GM23338 (cell line): Measurements from ENCODE around the gene SGCD. TPM values are rescaled to one million over a fixed set of nuclear protein-coding genes. Genes with fewer than 3 reads are reported as not detected.

Source experiments
- ATAC-seq: fragments of 200-7000 bp; cut with Tn5 transposase; 3 replicates; pipeline ENCODE4 v1.9.1; 2020
- DNase-seq: peaks from one replicate; pipeline ENCODE4 v3.0.0-alpha.2; 2015; ENCODE audit warnings: low spot score
- H2AFZ ChIP-seq: fragments of 200-600 bp; sonication (generic); 2 replicates; pipeline ENCODE4 v1.8.0; 2016; ENCODE audit warnings: antibody characterized with exemption, mild to moderate bottlenecking, moderate library complexity
- H3F3A ChIP-seq: fragments of 200-600 bp; sonication (generic); replicated peaks from 2 replicates; pipeline ENCODE4 v1.8.0; 2017; ENCODE audit warnings: antibody characterized with exemption, mixed run types, low read depth
- H3K27ac ChIP-seq: fragments of 200-600 bp; sonication (generic); 2 replicates; pipeline ENCODE4 v1.6.1; 2016; ENCODE audit warnings: low read depth
- H3K27me3 ChIP-seq: fragments of 200-600 bp; sonication (generic); 2 replicates; pipeline ENCODE4 v1.8.0; 2016; ENCODE audit warnings: mild to moderate bottlenecking, mixed run types, moderate library complexity; ENCODE audit not compliant: insufficient read depth
- H3K36me3 ChIP-seq: fragments of 200-600 bp; sonication (generic); 2 replicates; pipeline ENCODE4 v1.8.0; 2016; ENCODE audit warnings: mild to moderate bottlenecking; ENCODE audit not compliant: insufficient read depth
- H3K4me1 ChIP-seq: fragments of 200-600 bp; sonication (generic); 2 replicates; pipeline ENCODE4 v1.8.0; 2016; ENCODE audit warnings: mild to moderate bottlenecking, moderate library complexity; ENCODE audit not compliant: insufficient read depth
- H3K4me2 ChIP-seq: fragments of 200-600 bp; sonication (generic); 2 replicates; pipeline ENCODE4 v1.7.1; 2017; ENCODE audit warnings: mixed run types
- H3K4me3 ChIP-seq: fragments of 200-600 bp; sonication (generic); 2 replicates; pipeline ENCODE4 v1.6.1; 2016; ENCODE audit warnings: mixed run types
- H3K79me2 ChIP-seq: fragments of 200-600 bp; sonication (generic); replicated peaks from 2 replicates; pipeline ENCODE4 v1.8.0; 2017; ENCODE audit warnings: mild to moderate bottlenecking; ENCODE audit not compliant: insufficient read depth
- H3K9me2 ChIP-seq: fragments of 200-600 bp; sonication (generic); 2 replicates; pipeline ENCODE4 v1.8.0; 2017; ENCODE audit not compliant: insufficient read depth
- H4K20me1 ChIP-seq: fragments of 200-600 bp; sonication (generic); replicated peaks from 2 replicates; pipeline ENCODE4 v1.8.0; 2017; ENCODE audit warnings: mild to moderate bottlenecking; ENCODE audit not compliant: insufficient read depth
- H3K27ac Mint-ChIP-seq: 2 replicates; pipeline ENCODE4 v1.8.0; 2020; ENCODE audit warnings: inconsistent platforms, mild to moderate bottlenecking, moderate library complexity, mixed read lengths
- H3K27me3 Mint-ChIP-seq: 3 replicates; pipeline ENCODE4 v1.8.0; 2022; ENCODE audit warnings: low read depth, mild to moderate bottlenecking, moderate library complexity, mixed read lengths, inconsistent platforms; ENCODE audit not compliant: insufficient read depth, poor library complexity
- H3K36me3 Mint-ChIP-seq: 3 replicates; pipeline ENCODE4 v1.8.0; 2021; ENCODE audit warnings: low read depth, mild to moderate bottlenecking, inconsistent platforms, moderate library complexity, mixed read lengths
- H3K4me1 Mint-ChIP-seq: 3 replicates; pipeline ENCODE4 v1.8.0; 2020; ENCODE audit warnings: mild to moderate bottlenecking, inconsistent platforms, mixed read lengths
- H3K4me3 Mint-ChIP-seq: 3 replicates; pipeline ENCODE4 v1.8.0; 2021; ENCODE audit warnings: moderate library complexity, mild to moderate bottlenecking, inconsistent platforms, mixed read lengths
- H3K9me3 Mint-ChIP-seq: 3 replicates; pipeline ENCODE4 v1.8.0; 2020; ENCODE audit warnings: moderate library complexity, mild to moderate bottlenecking, inconsistent platforms, mixed read lengths
- CREB1 ChIP-seq: fragments of 250-450 bp; sonication (Bioruptor Pico); IDR thresholded peaks from 2 replicates; pipeline ENCODE4 v1.5.0; 2020; ENCODE audit warnings: low read depth, mild to moderate bottlenecking, moderate library complexity
- CTCF ChIP-seq, 2 experiments: fragments of 200-600 bp in 1 of 2; sonication (generic) in 1 of 2; conservative IDR thresholded peaks; 2 replicates each; pipeline versions ENCODE4 v1.5.1 to v1.6.1; 2016 to 2017; ENCODE audit warnings: antibody characterized with exemption in 2 of 2, low read depth in 2 of 2, mild to moderate bottlenecking in 2 of 2, moderate library complexity in 1 of 2
- ETS1 ChIP-seq: IDR thresholded peaks from 2 replicates; pipeline ENCODE4 v1.6.1; 2016; ENCODE audit warnings: antibody characterized with exemption
- EZH2 ChIP-seq: fragments of 200-600 bp; sonication (generic); IDR thresholded peaks from one replicate; pipeline ENCODE4 v1.8.0; 2017; ENCODE audit warnings: antibody characterized with exemption, mild to moderate bottlenecking, low read depth; ENCODE audit not compliant: unreplicated experiment
- EZH2phosphoT487 ChIP-seq: fragments of 200-600 bp; sonication (generic); IDR thresholded peaks from one replicate; pipeline ENCODE4 v1.8.1; 2018; ENCODE audit warnings: antibody characterized with exemption; ENCODE audit not compliant: unreplicated experiment
- JUNB ChIP-seq: IDR thresholded peaks from one replicate; pipeline ENCODE4 v1.6.1; 2016; ENCODE audit warnings: antibody characterized with exemption; ENCODE audit not compliant: unreplicated experiment
- NANOG ChIP-seq: IDR thresholded peaks from 2 replicates; pipeline ENCODE4 v1.6.1; 2016; ENCODE audit warnings: antibody characterized with exemption, borderline replicate concordance
- REST ChIP-seq: IDR thresholded peaks from one replicate; pipeline ENCODE4 v1.6.1; 2018; ENCODE audit warnings: antibody characterized with exemption; ENCODE audit not compliant: unreplicated experiment
- ZNF462 ChIP-seq: fragments of 250-450 bp; sonication (Bioruptor Pico); IDR thresholded peaks from 2 replicates; pipeline ENCODE4 v1.5.0; 2020; ENCODE audit warnings: mild to moderate bottlenecking, moderate library complexity
- polyA plus RNA-seq: library from polyadenylated mRNA; unstranded; fragments of >200 nt; fragmentation: Nextera tagmentation; extraction: Ambion mirVana; gene quantifications from 2 replicates; pipeline ENCODE4 v1.2.1, GENCODE V29; 2016
- total RNA-seq: library from RNA; depleted of rRNA; stranded (reverse); fragments of >200 nt; shearing (Covaris generic); gene quantifications from 2 replicates; pipeline ENCODE4 v1.2.3, GENCODE V29; 2014

The SGCD gene
- total and polyA plus RNA-seq, 2 experiments from 2014 or later, result 0.03 to 0.05 TPM

GRCh38 chr5:156681265-156681664 lies 354.3 kb downstream of the SGCD start:
- Histone ChIP-seq H3K9me2 (peaks cover 8% of the 10 kb centered on the region; the same call in 1 of the 2 replicates), H4K20me1 (no peaks in the 10 kb centered on the region), H3K4me1 (peaks cover 16% of the 10 kb centered on the region), H3K79me2 (no peaks in the 10 kb centered on the region), H3K27ac (no peak overlapping the region), H3K4me3 (no peak overlapping the region), H3K4me2 (no peak overlapping the region), H3K36me3 (no peaks in the 10 kb centered on the region), H2AFZ (peak overlapping the region; percentile 38), H3F3A (no peaks in the 10 kb centered on the region), H3K27me3 (no peaks in the 10 kb centered on the region)
- no peak for TF ChIP-seq ZNF462 (CRISPR knock-in tag)
- TF ChIP-seq ETS1, result no peak
- no peak for TF ChIP-seq NANOG
- no peak for TF ChIP-seq CTCF (conservative IDR thresholded peaks at IDR 0.05; ENCODE audit: low read depth in 2 of 2)
- TF ChIP-seq CREB1 (CRISPR knock-in tag), result no peak
- no peak for TF ChIP-seq JUNB
- no peak for TF ChIP-seq EZH2phosphoT487
- no peak for TF ChIP-seq REST
- no peak for TF ChIP-seq EZH2
- Mint-ChIP-seq H3K36me3 (no peaks in the 10 kb centered on the region), H3K4me3 (no peak overlapping the region), H3K27me3 (no peaks in the 10 kb centered on the region), H3K27ac (no peak overlapping the region), H3K4me1 (peaks cover 22% of the 10 kb centered on the region), H3K9me3 (no peaks in the 10 kb centered on the region)
- ATAC-seq (no peak), DNase-seq (no peak)
